Stimulated activated CD8-positive, alpha-beta memory T cell treated with anti-CD3 and anti-CD28 coated beads, Interleukin-4, amount 100 ng/mL, for 1 hour (primary cell): ENCODE results near the gene KMT5C.

ENCODE experiments used
- DNase-seq, 2 donors: peaks; one replicate each; pipeline ENCODE4 v3.0.0-alpha.2; 2020; ENCODE audit warnings: low read depth in 2 of 2, low spot score in 1 of 2

KMT5C gene

GRCh38 chr19:55366790-55367189, 27.1 kb downstream of the KMT5C start:
- DNase-seq, result no peak

DNA sequence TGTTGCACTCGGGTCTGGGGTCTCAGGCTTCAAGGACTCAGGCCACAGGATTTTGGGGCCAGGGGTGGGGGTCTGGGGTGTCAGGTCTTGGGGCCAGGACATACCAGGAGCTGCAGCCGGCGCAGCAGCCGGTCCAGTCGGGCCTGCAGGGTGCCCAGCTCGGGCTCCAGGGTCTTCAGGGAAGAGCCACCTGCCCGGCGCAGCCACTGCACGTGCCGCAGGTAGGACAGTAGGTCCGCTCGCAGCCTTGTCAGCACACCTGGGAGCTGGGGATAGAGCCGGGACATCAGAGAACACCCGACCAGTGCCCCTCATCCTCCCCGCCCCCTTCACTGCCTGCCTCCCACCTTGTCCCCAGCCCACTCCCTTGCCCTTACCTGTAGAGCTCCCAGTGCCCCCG, 28.4 kb downstream of the KMT5C start:
- no peak for DNase-seq

DNA sequence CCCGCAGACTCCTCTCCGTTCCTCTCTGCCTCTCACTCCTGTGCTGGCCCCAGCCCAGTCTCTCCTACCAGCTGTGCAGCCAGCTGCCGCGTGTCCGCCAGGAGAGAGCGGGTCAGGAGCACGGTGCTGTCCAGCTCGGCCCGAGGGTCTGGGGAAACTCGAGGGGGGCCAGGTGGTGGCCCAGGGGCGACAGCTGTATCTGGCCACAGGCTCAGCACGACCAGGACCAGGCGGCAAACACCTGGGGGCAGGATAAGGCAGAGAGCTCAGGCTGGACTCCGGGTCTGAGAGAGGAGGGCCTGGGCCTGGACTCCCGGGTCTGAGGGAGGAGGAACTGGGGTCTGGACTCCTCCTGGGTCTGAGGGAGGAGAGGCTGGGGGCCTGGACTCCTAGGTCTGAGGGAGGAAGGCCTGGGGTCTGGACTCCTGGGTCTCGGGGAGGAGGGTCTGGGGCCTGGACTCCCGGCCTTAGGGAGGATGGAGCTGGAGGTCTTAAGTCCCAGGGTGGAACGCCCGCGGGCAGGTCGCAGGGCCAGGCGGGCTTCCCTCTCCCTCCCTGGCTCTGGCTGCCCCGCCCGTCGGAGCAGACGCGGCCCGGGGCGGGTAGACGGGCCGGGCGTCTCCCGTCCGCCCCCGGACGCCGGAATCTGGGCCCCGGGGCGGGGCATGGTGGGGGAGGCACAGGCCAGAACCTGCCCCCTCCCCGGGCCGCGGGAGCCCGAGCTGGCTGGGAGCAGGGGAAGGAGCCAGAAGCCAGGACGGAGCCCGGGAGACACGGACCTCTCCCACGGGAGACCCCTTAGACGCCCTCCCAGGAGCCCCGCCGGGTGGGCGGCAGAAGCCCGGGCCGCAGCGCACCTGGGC, 29.3 kb downstream of the KMT5C start:
- no peak for DNase-seq

DNA sequence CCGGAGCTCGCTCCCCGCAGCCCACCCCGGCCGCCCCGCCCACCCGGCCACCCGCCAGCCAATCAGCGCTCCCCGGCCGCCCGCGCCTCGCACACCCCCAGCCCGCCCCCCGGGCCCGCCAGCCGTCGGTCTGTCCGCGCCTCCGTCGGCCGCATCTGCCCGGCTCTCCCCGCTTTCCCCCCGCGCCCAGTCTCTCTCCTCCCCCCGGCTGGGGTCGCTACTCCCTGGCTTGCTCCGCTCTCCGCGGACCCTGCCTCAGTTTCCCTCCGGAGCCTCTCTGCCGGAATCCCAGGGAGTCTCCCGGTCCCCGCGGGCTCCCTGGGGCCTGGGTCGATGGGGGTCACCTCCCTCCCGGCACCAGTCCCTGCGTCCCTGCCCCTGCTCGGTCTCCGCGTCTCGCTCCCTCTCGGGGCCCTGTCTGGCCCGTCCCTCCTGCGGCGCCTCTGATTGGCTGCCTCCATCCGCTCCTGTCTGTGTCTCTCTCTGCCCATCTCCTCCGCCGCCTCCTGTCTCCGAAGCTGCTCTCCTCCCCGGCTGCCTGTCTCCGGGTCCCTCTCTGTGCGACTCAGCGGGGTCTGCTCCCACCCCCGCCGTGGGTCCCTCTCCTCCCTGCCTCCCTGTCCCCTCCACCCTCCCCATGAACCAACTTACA, 30.1 kb downstream of the KMT5C start:
- no peak for DNase-seq

GRCh38 chr19:55370305-55370988, 30.8 kb downstream of the KMT5C start, which contains the start of gene IL11:
IL11 (minus strand) TSS chr19:55370463; CDS start chr19:55370310, 153 bp downstream.
- DNase-seq, result no peak

DNA sequence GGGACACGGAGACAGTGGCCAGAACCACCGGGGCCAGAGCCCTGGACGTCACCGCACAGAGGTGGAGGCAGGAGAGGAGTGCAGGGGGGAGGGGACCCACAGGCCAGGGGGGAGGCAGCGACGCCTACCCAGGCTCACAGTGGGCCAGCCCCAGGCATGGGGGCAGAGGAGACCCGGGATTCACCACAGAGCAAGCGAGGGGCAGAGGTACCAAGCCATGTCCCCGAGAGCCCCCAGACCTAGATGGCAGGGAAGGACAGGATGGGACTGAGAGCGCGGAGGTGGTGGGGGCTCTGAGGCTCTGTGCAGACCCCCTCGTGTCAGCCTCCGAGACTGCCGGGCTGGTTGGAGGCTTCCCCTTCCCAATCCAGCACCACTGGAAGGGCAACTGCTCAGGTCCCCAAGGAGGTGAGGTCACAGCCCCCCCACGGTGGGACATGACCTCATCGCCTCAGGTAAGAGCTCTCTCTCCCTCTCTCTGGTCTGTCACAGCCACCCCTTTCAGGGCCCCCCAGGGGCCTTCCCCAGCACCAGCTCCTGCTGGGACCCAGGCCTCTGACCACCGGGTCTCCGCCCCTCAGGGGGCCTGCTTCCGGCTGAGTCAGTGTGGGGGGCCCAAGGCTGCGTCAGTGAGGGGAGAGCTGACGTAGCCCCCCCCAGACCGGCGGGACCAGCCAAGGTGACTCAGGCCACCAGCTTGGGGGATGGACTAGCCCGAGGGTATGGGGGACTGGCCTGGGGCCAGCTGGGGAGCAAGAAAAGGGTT, 32.8 kb downstream of the KMT5C start:
- DNase-seq, result no peak

GRCh38 chr19:55373306-55373992, 33.8 kb downstream of the KMT5C start:
- no peak for DNase-seq

GRCh38 chr19:55373993-55374757, 34.5 kb downstream of the KMT5C start:
- DNase-seq, result no peak

DNA sequence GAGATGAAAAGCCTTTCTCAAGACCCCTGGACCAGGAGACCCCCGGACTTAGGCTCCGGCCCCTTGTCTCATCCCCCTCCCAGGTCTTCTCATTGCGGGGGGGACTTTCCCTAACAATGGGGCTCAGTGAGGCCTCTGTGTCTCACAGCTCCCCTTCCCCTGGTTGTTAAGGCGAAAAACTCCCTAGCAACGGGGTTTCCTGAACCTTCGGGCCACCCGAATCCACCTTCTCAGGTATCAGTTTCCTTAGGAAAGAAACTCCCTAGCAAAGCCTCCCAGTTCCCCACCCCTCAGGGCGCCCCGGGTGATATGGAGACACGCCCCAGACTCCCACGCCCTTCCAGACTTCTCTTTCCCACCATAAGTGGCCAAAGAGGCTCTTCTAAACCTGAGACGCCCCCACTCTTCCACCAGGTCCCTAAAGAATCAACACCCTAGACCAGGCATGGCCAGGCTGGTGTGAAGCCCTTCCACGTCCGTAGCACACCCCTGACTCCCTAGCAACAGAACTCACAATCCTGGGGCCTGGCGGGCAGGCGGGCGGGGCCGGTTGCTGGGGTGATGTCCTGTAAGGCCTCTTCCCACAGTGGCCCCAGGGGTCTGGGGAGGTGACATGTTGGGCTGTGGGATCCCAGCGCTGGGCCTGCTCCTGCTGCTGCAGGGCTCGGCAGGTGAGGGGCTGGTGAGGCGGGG, 36.7 kb downstream of the KMT5C start, which contains the start of gene TMEM190:
TMEM190 (plus strand) TSS at position 586 of the 693 bp plus-strand sequence; CDS start at position 614, 28 bp downstream.
- no peak for DNase-seq

DNA sequence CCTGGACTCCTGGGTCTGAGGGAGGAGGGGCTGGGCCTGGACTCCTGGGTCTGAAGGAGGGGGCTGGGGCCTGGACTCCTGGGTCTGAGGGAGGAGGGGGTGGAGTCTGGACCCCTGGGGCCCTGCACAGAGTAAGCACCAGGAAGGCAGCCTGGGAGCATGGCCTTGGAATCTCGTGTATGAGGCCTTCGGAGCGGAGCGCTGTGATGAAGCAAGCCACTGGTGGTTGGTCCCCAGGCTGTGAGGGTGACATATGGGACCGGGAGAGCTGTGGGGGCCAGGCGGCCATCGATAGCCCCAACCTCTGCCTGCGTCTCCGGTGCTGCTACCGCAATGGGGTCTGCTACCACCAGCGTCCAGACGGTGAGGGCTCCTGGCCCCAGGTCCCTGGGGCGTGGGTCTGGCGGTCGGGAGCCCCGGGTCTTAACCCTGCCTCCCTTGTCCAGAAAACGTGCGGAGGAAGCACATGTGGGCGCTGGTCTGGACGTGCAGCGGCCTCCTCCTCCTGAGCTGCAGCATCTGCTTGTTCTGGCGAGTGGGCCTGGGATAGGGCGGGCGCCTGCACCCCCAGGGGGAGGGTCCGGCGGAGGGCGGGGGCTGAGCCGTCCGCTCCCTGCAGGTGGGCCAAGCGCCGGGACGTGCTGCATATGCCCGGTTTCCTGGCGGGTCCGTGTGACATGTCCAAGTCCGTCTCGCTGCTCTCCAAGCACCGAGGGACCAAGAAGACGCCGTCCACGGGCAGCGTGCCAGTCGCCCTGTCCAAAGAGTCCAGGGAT, 37.9 kb downstream of the KMT5C start:
- no peak for DNase-seq

DNA sequence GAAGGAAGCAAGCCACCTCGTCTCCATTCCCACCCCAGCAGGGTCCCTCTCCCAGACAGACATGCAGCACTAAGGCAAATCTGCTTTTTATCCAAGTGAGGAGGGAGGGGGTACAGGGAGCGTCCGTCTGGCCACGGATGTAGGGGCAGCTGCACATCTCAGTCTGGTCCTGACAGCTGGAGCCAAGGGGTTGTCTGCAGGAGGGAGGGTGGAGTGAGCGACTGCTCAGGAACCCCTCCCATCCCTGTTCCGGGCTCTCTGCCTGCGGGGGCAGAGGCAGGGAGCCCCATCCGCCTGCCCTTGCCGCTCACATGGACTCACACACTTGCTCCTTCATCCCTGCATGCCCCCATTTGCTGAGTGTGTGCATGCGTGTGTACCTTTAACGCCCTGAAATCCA, 39.5 kb downstream of the KMT5C start:
- DNase-seq, result no peak

DNA sequence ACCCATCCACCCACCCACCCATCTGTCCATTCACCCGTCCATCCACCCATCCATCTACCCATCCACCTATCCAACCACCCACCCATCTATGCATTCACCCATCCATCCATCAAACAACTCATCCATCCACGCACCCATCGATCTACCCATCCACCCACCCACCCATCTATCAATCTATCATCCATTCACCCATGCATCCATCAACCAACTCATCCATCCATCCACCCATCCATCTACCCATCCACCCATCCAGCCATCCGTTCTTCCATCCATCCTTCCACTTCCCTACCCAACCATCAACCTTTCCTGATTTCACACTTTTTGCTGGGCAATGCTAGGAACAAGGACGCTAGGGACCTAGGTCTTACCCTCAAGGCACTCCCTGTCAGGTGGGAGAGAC, 42.3 kb downstream of the KMT5C start:
- DNase-seq, result no peak

DNA sequence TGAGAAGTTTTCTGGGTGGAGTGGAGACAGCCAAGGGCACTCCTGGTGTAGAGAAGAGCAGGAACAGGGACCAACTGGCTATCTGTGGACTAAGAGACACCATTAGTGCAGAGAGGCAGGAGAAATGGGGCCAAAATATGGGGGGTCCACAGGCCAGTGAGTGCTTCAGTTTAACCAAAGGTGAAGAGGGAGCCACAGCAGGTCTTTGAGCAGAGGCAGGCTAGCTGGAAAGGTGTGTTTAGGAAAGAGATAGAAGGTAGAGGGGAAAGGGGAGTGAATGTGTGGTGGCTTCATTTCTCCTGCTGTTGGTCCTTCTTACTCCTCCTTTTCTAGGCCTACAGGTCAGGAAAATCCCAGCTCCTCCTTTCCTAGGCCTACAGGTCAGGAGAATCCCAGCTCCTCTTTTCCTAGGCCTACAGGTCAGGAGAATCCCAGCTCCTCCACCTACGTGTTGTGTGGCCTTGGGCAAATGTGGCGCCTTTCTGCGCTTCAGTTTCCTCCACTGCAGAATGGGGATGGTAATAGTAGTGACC, 42.9 kb downstream of the KMT5C start:
- DNase-seq, result no peak

DNA sequence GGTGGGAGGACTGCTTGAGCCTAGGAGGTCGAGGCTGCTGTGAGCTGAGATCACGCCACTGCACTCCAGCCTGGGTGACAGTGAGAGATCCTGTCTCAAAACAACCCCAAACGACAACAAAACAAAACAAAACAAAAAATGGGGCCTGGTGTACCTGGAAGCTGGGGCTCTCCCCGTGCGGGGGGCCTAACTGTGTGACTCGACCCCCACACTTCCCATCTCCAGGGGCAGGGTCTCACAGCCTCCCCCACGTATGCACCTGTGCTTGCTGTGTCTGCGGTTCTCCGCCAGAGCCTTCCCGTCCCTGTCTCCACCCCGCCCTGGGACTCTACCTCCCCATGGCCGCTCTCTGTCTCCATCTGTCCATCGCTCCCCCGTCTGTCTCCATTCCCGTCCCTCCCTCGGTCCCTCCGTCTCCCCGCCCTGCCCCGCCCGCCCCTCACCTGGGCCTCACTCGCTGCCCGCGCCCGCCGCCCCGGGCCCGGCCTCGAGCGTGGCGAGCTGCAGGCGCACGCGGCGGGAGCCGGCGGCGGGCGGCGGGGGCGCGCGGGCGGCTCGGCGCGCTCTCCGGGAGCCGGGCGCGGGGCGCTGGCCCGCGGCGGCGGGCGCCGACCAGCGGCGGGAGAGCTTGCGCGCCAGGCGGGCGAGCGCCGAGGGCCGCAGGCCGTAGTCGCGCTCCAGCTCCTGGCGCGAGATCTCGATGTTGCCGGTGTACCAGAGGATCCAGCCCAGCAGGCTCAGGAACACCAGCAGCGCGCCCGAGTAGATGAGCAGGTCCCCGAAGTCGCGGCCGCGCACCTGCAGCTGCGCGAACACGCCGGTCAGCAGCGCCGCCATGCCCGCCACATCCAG, 43.8 kb downstream of the KMT5C start:
- DNase-seq, result no peak

GRCh38 chr19:55384131-55384919, 44.6 kb downstream of the KMT5C start, which contains the start of gene TMEM238:
TMEM238 (minus strand) TSS chr19:55384292; CDS start chr19:55384259, 33 bp downstream.
- DNase-seq, result no peak
